T-helper 9 cell (primary cell): ENCODE results near the gene RNMT.
"Not testable (repeated sequence)": the region's sequence is repeated elsewhere in the genome, so short reads cannot be mapped to it uniquely, and the experiment has no call there.

Experiments
- DNase-seq: peaks from one replicate; pipeline ENCODE4 v3.0.0-alpha.2; 2020
- total RNA-seq, 2 donors: gene quantifications; one replicate each; lab custom pipeline; 2026; lab: John Stamatoyannopoulos, UW

Gene RNMT
- total RNA-seq, result 101 to 176 reads per million in 2 donors

- peak; percentile 92 for DNase-seq
Measured at GRCh38 chr18:13726232-13726971, at the start of gene RNMT, which contains the start of gene FAM210A. TSS of gene RNMT (plus strand) at chr18:13726673. CDS start at chr18:13731518, 4,845 bp downstream. TSS of gene FAM210A (minus strand) at chr18:13726558. CDS start at chr18:13682077, 44,481 bp downstream.

GRCh38 chr18:13677350-13677749 is 49.1 kb upstream of the RNMT start:
- DNase-seq, result not testable (repeated sequence)

- DNase-seq, result no peak
Measured at GRCh38 chr18:13680612-13681011, 45.9 kb upstream of the RNMT start.

- DNase-seq, result no peak
Measured at GRCh38 chr18:13681701-13682100, 44.8 kb upstream of the RNMT start.

GRCh38 chr18:13684546-13684945 is 41.9 kb upstream of the RNMT start:
- no peak for DNase-seq

GRCh38 chr18:13688191-13689136 is 38.0 kb upstream of the RNMT start:
- no peak for DNase-seq

- DNase-seq, result not testable (repeated sequence)
Measured at GRCh38 chr18:13690060-13690459, 36.4 kb upstream of the RNMT start.

GRCh38 chr18:13695337-13695736 is 31.1 kb upstream of the RNMT start:
- not testable (repeated sequence) for DNase-seq

GRCh38 chr18:13696961-13697360 is 29.5 kb upstream of the RNMT start:
- no peak for DNase-seq

- DNase-seq, result no peak
Measured at GRCh38 chr18:13700153-13700552, 26.3 kb upstream of the RNMT start.

GRCh38 chr18:13703899-13704298 is 22.6 kb upstream of the RNMT start:
- no peak for DNase-seq

GRCh38 chr18:13710414-13710831 is 16.1 kb upstream of the RNMT start:
- DNase-seq, result no peak

- no peak for DNase-seq
Measured at GRCh38 chr18:13712400-13713131, 13.9 kb upstream of the RNMT start.

GRCh38 chr18:13713455-13714055 is 12.9 kb upstream of the RNMT start:
- DNase-seq, result no peak

GRCh38 chr18:13715330-13715729 is 11.1 kb upstream of the RNMT start:
- DNase-seq, result no peak

GRCh38 chr18:13716916-13717315 is 9.6 kb upstream of the RNMT start:
- DNase-seq, result no peak

GRCh38 chr18:13720123-13720522 is 6.3 kb upstream of the RNMT start:
- DNase-seq, result no peak

- no peak for DNase-seq
Measured at GRCh38 chr18:13720847-13721246, 5.6 kb upstream of the RNMT start.

- DNase-seq, result no peak
Measured at GRCh38 chr18:13725566-13726231, 774 bp upstream of the RNMT start.

- no peak for DNase-seq
Measured at GRCh38 chr18:13726972-13727331, 479 bp downstream of the RNMT start.

GRCh38 chr18:13730481-13730880 is 4.0 kb downstream of the RNMT start:
- DNase-seq, result no peak

- DNase-seq, result no peak
Measured at GRCh38 chr18:13735681-13736080, 9.2 kb downstream of the RNMT start.
